MM.1S (cell line): ENCODE results near the gene ALKBH5.

Experiments used
- EZH2 ChIP-seq: fragments of 300-600 bp; sonication (generic); optimal IDR thresholded peaks from 2 replicates; pipeline ENCODE3; 2017; ENCODE audit warnings: low read depth, mild to moderate bottlenecking, antibody characterized with exemption, low read length, mixed read lengths
- TF ChIP-seq, protein P1 (sequence below): fragments of 300-600 bp; sonication (generic); IDR thresholded peaks from 2 replicates; pipeline ENCODE4 v1.5.1; 2016; ENCODE audit warnings: antibody characterized with exemption, low read length, mixed read lengths

DNA sequence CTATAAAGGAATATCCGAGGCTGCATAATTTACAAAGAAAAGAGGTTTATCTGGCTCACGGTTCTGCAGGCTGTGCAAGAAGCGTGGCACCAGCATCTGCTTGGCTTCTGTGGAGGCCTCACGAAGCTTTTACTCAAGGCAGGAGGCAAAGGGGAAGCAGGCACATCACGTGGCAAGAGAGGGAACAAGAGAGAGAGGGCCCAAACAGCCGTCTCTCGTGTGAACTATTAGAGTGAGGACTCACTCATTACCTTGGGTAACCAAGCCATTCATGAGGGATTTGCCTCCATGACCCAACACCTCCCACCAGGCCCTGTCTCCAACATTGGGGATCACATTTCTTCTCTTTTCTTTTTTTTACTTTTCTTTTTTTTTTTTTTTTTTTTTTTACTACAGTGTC, 7.5 kb upstream of the ALKBH5 start:
- TF ChIP-seq, protein P1, sequence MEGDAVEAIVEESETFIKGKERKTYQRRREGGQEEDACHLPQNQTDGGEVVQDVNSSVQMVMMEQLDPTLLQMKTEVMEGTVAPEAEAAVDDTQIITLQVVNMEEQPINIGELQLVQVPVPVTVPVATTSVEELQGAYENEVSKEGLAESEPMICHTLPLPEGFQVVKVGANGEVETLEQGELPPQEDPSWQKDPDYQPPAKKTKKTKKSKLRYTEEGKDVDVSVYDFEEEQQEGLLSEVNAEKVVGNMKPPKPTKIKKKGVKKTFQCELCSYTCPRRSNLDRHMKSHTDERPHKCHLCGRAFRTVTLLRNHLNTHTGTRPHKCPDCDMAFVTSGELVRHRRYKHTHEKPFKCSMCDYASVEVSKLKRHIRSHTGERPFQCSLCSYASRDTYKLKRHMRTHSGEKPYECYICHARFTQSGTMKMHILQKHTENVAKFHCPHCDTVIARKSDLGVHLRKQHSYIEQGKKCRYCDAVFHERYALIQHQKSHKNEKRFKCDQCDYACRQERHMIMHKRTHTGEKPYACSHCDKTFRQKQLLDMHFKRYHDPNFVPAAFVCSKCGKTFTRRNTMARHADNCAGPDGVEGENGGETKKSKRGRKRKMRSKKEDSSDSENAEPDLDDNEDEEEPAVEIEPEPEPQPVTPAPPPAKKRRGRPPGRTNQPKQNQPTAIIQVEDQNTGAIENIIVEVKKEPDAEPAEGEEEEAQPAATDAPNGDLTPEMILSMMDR, result no peak
- TF ChIP-seq EZH2, result no peak
